ENCODE results near the gene UVSSA.
"Not testable (repeated sequence)": the region's sequence is repeated elsewhere in the genome, so short reads cannot be mapped to it uniquely, and the experiment has no call there.

UVSSA gene

DNA sequence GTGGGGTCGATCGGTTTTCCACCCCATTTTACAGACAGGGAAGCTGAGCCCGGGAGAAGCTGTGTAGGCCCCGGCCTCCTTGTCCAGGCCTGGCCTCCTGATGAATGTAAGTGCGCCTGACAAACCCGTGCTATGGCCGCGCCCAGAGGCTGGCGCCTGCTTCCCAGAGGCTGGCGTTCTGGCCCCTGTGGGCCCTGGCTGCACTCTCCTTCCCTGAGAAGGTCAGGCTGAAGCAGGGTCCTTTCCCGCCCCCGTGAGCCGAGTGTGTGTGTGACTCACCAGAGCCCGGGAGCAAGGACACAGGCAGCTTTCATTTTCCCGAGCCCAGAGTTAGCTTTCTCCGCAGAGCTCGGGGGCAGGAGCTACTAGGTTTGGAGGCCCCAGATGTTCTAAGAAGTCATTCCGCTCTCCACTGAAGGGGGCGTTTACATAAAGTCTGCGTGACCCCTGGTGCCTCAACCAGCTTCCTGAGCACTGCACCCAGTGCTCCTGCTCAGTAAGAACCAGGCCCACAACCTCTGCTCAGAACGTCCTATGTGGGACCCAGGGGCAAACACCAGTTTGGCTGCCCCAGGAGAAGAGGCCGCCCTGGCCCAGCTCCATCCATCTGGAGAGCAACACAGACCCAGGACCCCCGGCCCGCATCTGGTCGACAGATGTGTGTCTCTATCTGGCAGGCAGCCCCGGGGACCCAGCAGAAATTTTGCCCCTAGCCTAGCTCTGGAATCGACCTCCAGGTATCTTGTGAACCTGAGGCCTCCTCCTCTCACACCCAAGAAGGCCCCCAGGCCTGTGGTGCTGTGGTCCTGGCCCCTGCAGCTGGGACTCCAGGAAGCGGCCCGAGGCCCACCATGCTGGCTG, 13.6 kb downstream of the UVSSA start:
- DNase-seq (ENCODE audit: low read depth in 2 of 3, low spot score in 2 of 3), result no peak

DNA sequence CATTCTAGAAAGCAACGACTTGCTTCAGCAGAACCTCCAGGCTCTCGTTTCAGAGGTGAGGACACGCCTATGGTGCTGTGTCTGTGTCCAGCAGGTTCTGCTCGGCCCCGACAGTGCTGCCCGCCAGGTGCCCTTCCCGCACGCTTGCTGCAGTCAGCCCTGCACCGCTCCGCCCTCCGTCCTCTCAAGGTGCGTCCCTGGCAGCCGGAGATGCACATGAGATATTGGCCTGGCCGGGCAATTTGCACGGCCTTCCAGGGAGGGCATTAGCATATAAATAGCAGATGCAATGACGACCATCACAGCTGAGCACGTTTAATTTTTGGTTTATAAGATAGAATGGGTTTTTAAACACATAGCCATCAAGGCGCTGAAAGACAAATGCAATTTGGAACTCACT, 14.4 kb downstream of the UVSSA start:
- DNase-seq (ENCODE audit: low read depth in 2 of 3, low spot score in 2 of 3), result no peak

DNA sequence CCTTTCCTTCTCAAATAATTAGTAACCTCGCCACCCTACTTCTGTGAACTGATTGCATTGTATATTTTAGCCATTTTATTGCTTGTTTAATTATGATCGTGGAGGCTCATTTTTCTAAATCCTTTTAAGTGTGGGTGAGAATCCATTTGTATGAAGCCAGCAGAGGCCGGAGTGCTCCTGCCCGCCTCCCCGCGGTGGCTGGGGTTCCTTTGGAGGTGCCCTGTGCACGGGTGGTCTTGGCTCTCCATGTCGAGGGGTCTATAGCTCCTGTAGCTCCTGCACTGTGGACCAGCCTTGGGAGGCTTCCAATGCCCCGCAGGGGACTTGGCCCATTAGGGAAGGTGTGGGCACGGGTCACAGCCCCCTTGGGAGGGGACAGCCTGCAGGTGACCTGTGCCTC, 15.0 kb downstream of the UVSSA start:
- no peak for DNase-seq (ENCODE audit: low read depth in 2 of 3, low spot score in 2 of 3)

DNA sequence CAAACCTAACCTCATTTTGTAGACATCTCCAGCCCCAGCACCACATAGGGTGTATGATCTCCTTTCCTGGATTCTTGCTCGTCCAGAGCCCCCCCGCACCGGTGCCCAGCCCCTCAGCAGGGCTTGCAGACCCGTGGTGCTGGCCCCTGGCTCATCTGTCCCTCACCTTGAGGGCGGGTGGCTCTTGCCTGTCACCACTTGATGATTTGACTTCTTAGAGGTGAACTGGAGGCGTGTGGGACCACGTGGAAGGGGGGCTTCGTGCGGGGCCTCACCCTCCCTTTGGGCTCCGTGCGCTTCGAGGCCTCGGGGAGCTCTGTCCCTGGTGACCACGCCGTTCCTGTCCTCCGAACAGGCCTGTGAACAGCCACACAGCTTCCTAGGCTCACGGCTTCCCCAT, 15.5 kb downstream of the UVSSA start:
- no peak for DNase-seq (ENCODE audit: low read depth in 2 of 3, low spot score in 2 of 3)

DNA sequence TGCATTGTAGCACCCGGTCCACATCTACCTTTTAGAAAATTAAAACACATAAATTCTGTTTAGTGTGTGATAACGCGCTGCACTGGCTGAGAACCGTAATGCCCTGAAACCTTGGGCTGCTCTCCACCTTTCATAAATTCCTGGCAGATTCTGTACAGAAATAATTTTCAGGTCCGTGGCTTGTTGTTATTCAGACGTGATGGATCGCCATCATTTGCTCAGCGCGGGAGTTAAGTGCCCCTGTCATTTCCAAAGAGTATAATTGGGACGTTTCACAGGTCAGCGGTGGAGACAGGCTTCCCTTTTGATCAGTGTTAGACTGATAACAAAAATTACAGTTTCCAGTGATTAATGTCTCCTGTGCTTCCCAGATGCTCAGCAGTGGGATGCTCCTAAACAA, 16.5 kb downstream of the UVSSA start:
- no peak for DNase-seq (ENCODE audit: low read depth in 2 of 3, low spot score in 2 of 3)

DNA sequence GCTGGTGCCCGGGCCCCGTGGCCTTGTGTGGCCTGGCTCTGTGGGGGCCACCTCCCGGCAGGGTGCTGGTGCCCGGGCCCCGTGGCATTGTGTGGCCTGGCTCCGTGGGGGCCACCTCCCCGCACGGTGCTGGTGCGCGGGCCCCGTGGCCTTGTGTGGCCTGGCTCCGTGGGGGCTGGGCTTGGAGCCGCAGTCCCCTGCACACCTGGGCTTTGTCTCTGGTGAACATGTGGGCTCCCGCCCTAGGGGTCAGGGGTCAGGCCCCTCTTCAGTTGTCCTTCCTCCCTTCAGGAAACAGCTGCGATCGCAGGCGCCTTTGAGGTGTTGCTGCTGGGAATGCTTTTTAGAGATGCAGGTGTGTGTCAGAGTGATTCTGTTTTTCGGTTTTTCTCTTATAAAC, 17.2 kb downstream of the UVSSA start:
- DNase-seq (ENCODE audit: low read depth in 2 of 3, low spot score in 2 of 3), result no peak

DNA sequence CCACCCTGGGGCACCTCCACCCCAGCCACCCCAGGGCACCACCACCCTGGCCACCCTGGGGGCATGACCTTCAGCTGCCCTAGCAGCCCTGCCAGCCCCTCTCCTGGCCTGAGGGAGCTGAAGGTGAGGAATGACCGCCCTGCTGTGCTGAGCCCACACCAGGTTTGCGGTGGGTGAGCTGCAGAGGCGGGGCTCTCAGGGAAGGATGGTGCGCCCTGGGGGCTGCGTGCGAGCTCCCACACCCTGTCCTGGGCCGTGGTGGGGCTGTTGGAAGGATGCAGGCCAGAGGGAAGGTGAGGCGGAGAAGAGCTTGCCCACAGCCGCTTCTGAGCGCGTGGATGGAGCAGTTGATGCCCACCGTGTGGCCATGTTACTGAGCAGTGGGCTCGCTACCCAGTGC, 17.7 kb downstream of the UVSSA start:
- no peak for DNase-seq (ENCODE audit: low read depth in 2 of 3, low spot score in 2 of 3)

DNA sequence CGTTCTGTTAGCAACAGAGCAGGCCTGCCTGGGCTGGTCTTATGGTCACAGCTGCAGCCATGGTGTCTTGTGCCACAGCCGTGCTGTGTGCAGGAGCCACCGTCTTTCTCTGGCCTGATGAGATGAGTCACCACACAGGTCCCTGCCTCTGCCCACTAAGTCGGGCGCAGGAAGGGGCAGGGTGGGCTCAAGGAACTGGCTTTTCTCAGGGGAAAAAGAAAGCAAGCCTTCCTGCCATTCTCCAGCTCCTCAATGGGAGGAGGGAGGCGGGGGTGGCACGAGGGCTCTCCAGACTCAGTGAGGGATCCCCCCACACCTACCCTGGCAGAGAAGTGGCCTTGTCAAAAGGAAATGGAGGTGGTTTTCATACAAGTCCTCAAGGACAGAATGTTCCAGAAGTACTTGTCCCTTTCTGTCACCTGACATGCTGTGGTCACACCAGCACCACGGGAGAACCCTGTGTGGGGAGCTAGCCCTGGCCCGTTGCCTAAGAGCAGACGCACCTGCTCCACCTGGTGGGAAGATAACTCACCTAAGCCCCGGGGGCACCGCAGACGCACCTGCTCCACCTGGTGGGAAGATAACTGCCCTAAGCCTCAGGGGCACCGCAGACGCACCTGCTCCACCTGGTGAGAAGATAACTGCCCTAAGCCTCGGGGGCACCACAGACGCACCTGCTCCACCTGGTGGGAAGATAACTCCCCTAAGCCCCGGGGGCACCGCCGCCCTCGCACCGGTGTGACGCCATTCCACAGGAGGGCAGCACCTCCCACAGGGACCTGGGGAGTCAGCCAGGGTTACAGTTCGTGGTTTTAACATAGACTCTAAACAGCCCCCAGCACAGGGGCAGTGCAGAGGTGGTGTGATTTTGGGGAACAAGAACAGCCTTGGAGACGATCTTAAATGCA, 18.5 kb downstream of the UVSSA start:
- DNase-seq (ENCODE audit: low read depth in 2 of 3, low spot score in 2 of 3), result no peak

DNA sequence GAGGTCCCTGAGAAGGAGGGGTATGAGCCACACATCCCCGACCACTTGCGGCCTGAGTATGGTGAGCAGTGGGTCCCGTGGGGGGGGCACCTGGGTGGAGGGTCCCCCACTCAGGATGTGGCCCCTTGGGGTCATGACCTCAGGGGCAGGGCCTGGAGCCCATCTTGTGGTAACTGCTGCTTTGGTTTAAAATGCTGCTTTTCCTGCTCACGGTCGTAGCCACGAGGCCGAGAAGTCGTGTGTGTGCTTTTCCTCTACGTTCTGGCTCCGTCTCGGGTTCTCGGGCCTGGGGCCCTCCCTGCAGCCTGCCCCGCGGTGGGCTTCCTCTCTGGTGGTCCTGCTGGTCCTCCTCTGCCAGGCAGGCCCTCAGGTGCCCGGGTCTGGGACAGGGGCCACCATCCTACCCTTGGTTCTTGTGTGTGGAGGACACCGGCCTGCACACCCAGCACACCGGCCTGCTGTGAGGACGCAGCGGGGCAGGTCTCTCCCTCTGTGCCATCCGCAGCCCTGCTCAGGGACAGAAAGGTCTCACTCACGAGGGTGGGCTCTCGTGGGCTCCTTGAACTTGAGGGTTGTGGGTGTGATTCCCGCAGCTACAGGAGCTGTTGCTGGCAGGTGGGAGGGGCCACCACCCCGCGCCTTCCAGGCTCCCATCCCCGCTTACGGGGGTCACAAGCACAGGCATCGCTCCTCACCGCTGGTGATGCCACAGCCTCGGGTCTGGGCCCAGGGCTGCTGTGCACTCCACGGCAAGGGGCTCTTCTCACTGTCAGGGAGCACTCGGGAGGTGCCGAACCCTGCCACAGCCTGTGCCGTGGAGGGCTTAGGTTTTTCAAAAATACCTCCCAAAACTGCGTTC, 19.6 kb downstream of the UVSSA start:
- DNase-seq (ENCODE audit: low read depth in 2 of 3, low spot score in 2 of 3), result no peak

DNA sequence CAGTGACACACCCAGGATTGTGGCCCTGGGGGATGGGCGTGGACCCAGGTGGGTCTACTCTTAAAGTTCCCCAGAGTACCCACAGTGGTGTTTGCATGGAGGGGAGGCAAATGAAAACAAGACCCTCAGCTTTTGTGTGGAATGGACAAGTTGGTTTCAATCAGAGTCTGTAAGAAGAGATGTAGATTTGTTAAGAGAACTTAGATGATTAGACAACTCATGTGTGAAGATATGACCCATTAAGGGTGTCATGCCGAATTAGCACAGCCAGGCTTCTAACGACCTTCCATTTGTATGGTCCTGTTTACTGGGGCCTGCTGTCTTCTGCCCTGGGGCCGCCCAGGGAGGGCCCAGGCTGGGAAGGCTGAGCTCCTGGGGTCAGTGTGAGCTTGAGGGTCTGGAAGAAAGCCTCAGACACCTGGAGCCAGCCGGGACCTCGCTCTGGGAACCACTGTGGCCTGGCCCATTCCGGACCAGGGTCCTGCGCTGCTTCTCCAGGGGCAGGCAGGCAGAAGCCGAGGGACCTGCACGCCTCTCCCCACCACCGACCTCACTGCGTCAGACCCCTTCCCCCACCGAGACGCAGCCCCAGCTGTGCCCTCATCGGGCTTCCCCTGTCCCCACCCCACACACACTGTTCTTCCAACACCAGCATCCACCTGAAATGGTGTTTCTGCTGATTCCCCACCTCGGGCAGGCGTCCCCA, 20.4 kb downstream of the UVSSA start:
- no peak for DNase-seq (ENCODE audit: low read depth in 2 of 3, low spot score in 2 of 3)

DNA sequence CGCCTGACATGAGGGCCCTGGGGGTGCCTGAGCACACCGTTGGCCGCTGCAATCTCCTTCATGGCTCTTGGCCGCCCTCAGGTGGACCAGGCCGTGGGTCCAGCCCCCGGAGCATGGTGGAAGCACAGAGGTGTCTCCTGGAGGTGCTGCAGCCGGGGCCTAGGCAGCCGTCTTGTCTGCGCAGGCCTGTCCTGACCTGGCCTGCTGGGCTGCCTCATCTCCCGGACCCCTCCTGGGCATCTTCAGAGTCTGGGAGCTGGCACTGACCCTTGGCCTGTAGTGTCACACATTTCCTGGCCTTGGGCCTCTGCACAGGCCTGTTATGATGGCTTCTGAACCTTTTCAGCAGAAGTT, 20.9 kb downstream of the UVSSA start:
- DNase-seq (ENCODE audit: low read depth in 2 of 3, low spot score in 2 of 3), result no peak

DNA sequence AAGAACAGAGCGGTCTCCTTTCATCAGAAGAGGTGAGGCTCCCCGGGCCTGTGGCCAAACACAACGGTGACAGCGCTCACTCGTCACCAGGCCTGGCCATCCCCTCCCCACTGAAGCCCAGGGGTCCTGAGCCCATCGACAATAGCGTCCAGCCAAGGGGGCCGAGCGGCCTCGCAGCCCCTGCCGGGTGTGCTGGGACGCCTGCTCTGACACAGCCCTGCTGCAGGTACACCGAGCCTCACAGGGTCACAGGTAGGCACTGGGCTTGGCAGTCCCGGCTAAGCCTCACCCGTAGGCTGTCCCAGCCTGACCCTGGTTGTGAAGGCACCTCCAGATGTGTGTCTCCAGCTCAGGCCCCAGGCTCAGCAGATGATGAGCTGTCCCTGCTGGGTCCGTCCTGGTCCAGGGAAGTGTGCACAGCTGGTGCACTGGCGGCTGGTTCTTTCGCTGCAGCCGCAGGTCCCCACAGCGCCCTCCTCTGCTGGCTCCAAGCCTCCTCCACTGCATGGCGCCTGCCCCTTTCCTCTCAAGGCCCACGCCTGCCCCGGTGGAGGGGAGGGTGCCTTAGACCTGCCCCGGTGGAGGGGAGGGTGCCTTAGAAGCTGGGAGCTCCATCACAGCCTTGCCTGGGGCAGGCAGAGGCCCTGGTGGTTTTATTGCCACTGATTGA, 21.5 kb downstream of the UVSSA start:
- DNase-seq (ENCODE audit: low read depth in 2 of 3, low spot score in 2 of 3), result no peak

DNA sequence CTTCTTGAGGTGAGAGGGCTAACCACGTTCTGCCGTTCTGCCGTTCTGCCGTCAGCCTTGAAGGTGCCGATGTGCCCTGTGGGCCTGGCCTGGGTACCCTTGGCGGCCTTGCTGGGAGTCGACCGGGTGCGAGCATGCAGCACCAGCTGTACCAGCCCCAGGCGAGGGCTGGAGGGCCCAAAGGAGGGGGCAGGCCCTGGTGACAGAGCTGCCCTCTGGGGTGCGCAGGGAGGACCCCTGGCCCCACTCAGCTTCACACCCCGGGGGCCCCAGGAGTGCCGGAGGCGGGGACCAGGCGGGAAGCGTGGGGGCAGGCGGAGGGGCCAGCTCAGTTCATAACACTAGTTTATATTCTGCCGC, 22.1 kb downstream of the UVSSA start:
- no peak for DNase-seq (ENCODE audit: low read depth in 2 of 3, low spot score in 2 of 3)

DNA sequence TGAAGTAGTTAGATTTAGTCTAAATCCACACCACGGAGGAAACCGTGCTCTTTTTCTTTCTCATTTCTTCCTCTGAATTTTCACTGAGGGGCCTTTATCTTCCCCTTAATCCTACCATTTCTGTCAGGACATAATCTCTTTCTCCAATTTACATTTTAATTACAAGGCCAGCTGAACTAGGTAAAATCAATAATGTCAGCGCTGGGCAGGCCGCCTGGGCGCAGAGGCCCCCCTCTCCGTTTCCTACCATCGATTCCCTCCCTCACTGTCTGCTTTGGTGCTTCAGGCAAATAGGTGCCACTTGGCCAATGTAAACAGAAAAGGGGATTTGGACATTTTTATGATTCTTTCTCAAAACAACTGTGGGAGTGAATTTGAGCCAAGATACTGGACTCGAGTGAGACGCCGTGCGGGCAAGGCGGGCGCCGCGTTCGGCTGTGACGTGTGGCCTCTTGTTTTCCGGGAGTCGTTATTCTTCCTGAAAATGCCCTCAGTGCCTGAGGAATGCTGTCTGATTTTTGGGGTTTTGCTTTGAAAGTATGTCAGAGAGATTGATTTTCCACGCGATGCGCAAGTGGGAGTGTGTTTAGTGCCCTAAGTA, 22.6 kb downstream of the UVSSA start:
- DNase-seq (ENCODE audit: low read depth in 2 of 3, low spot score in 2 of 3), result no peak

DNA sequence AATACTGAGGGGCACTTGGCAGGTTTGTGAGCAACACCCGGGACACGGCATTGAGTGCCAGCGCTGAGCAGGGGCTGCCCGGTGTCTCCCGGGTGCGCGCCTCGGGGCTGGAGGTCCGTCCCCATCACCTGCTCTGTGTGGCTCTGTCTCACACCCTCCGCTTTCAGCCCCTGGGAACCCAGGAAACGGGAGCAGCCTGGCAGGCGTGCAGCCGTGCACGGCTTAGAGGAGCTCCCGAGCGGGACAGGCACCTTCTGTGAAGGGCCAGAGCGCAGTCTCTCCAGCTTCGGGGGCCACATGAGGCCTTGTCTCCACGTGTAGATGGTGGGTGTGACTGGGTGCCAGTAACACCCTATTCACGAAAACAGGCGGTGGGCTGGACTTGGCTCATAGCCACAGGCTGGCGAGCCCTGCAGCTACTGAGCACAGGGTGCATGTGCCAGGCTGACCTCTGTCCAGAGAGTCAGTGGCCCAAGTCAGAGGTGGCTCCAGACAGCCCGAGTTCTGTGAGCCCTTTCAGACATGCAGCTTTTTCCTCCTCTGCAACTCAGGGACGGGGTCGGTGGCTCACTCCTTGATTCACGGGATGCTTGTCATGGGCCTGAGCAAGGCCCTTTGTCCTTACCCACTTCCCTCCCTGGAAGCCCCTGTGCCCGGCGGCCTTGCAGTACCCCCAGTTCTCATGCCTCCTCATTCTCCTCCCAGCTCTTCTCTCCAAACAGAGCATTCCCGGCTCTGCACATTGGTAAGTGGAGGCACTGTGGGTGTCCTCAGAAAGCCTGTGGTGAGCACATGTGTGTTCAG, 23.5 kb downstream of the UVSSA start:
- DNase-seq (ENCODE audit: low read depth in 2 of 3, low spot score in 2 of 3), result no peak

DNA sequence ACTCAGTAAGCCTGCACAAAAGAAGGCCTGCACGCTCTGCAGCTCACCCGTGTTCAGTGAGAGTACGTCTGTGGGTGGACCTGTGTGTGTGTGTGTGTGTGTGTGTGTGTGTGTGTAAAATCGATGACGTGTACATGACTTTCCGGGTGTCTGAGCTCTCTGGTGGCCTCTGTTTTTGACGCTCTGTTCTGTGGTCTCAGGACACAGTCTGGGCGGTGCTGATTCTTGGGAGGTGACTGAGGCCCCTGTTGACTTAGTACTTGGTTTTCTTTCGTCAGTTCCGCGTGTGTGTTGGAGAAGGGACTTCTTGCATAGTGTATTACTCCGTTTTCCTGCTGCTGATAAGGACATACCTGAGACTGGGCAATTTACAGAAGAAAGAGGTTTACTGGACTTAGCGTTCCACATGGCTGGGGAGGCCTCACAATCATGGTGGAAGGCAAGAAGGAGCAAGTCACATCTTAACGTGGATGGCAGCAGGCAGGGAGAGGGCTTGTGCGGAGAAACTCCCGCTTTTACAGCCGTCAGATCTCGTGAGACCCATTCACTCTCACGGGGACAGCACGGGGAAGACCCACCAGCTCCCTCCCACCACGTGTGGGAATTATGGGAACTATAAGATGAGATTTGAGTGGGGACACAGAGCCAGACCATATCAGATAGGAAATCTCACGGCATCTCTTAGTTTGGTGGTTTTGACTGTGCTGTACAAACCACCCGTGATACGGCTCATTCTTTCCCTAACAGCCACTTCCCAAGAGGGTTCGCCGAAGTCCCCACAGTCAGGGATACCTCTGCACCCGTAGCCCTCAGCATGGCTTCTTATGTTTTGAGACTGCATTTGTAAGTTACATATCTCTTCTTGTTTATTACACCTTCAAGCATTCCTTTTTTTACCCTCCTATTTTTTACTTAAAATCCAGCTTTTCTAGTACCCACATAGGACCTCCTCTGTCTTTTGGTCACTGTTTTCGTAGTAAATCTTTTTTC, 24.5 kb downstream of the UVSSA start:
- no peak for DNase-seq (ENCODE audit: low read depth in 2 of 3, low spot score in 2 of 3)

DNA sequence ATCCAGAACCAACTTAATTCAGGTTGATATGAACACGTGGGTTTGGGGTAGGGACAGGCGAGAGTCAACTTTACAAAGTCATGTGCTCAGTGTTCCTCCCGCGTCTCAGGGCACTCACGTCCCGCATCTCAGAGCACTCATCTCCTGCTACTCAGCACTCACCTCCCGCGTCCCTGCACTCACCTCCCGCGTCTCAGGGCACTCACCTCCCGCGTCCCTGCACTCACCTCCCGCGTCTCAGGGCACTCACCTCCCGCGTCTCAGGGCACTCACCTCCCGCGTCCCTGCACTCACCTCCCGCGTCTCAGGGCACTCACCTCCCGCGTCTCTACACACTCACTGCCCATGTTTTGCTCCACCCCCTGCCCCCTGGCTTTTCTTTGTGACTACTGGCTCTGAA, 25.6 kb downstream of the UVSSA start:
- DNase-seq (ENCODE audit: low read depth in 2 of 3, low spot score in 2 of 3), result not testable (repeated sequence)
